Left ventricle myocardium inferior (tissue), 1 donor: ENCODE results near the gene EIPR1. TPM values are rescaled to one million over a fixed set of nuclear protein-coding genes. Genes with fewer than 3 reads are reported as not detected.
"Not testable (repeated sequence)": the region's sequence is repeated elsewhere in the genome, so short reads cannot be mapped to it uniquely, and the experiment has no call there.

ENCODE experiments used
- DNase-seq: peaks from one replicate; pipeline ENCODE4 v3.0.0-alpha.2; 2020
- H3K27ac ChIP-seq: fragments of 200-600 bp; replicated peaks from 2 replicates; pipeline ENCODE4 v1.8.0; 2021
- H3K27me3 ChIP-seq: fragments of 200-600 bp; 2 replicates; pipeline ENCODE4 v1.8.0; 2021; ENCODE audit warnings: low read depth
- H3K36me3 ChIP-seq: fragments of 200-600 bp; 2 replicates; pipeline ENCODE4 v1.8.0; 2021
- H3K4me1 ChIP-seq: fragments of 200-600 bp; 2 replicates; pipeline ENCODE4 v1.8.0; 2021
- H3K4me3 ChIP-seq: fragments of 200-600 bp; 2 replicates; pipeline ENCODE4 v1.8.0; 2021; ENCODE audit warnings: mild to moderate bottlenecking, moderate library complexity
- H3K9me3 ChIP-seq: fragments of 200-600 bp; replicated peaks from 2 replicates; pipeline ENCODE4 v1.8.0; 2021
- intact Hi-C: fragments of 100-400 bp; cut with micrococcal nuclease; formaldehyde crosslinking; loops from one replicate; pipeline ENCODE4 v1.11.0; 2022
- total RNA-seq: library from RNA; stranded (reverse); fragmentation: NEBNext Ultra II Directional; extraction: Animal tissue kit (Norgen Biotek cat#: 25700); gene quantifications from one replicate; pipeline ENCODE4 v1.2.1, GENCODE V29; 2021
- TF ChIP-seq, protein P1 (sequence below): fragments of 200-600 bp; IDR thresholded peaks from 2 replicates; pipeline ENCODE4 v1.8.0; 2021; ENCODE audit warnings: antibody characterized with exemption, mild to moderate bottlenecking, borderline replicate concordance
- donor health status: DM: no; HTN: yes; CAD: no; lungs with severe emphysema.

Gene EIPR1
- total RNA-seq, 1 donor from 2014 or later: 12.2 TPM

DNA sequence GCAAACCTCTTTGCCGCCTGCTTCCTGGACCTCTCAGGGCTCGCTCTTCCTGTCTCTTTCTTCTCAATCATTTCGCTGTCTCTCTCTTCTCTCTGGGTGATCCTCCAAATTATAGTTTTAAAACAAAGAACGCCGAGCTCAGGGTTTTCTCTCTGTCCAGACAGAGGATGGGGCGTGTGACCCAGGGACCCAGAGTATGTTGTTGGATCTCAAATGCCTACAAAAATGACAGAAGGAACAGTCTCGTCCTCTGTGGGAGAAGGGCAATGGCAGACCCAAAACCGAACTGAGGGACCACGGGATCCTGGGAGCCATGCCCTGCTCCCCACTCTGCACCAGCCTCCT lies 88.5 kb downstream of the EIPR1 start:
- DNase-seq: no peak
- H3K36me3 ChIP-seq: no peaks in the 10 kb centered on the region
- TF ChIP-seq, protein P1, sequence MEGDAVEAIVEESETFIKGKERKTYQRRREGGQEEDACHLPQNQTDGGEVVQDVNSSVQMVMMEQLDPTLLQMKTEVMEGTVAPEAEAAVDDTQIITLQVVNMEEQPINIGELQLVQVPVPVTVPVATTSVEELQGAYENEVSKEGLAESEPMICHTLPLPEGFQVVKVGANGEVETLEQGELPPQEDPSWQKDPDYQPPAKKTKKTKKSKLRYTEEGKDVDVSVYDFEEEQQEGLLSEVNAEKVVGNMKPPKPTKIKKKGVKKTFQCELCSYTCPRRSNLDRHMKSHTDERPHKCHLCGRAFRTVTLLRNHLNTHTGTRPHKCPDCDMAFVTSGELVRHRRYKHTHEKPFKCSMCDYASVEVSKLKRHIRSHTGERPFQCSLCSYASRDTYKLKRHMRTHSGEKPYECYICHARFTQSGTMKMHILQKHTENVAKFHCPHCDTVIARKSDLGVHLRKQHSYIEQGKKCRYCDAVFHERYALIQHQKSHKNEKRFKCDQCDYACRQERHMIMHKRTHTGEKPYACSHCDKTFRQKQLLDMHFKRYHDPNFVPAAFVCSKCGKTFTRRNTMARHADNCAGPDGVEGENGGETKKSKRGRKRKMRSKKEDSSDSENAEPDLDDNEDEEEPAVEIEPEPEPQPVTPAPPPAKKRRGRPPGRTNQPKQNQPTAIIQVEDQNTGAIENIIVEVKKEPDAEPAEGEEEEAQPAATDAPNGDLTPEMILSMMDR: no peak
- intact Hi-C loops: no loop called here
- H3K9me3 ChIP-seq: no peaks in the 10 kb centered on the region
- no peaks in the 10 kb centered on the region for H3K27me3 ChIP-seq
- no peak overlapping the region for H3K4me3 ChIP-seq
- no peak overlapping the region for H3K27ac ChIP-seq
- H3K4me1 ChIP-seq: no peaks in the 10 kb centered on the region

DNA sequence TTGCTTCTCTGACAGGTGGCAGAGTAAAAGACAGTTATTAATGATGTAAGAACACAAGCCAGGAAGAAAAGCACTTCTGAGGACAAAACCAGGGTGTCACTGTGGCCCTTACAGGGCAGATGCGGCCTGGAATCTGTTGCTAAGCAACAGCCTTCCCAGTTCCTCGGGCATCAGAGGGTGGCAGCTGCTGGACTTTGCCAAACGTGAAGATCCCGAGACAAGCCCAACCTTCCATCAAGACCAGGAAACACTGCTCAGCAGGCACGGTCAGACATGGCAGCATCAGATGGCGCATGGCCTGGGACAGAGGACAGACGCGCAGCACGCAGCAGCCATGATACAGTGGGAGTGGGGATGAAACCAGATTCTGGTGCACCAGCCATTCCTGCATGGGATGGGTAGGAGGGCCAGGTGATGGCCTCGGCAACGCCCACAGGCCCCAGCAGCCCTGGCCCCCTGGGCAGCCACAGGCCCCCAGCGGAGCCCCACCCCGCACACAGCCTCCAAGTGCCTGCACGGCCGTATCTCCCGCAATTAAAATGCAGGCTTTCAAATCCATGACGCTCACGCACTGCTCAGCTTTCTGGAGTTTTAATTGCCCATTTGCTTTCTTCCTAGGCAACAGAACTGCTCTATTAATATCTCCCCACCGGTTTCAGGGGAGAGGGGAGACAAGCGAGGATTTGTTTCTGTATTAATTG lies 89.0 kb downstream of the EIPR1 start:
- no peaks in the 10 kb centered on the region for H3K27me3 ChIP-seq
- no peak overlapping the region for H3K27ac ChIP-seq
- H3K4me1 ChIP-seq: no peaks in the 10 kb centered on the region
- TF ChIP-seq, protein P1: no peak
- H3K4me3 ChIP-seq: no peak overlapping the region
- DNase-seq: no peak
- no peaks in the 10 kb centered on the region for H3K9me3 ChIP-seq
- intact Hi-C loops: no loop called here
- no peaks in the 10 kb centered on the region for H3K36me3 ChIP-seq

DNA sequence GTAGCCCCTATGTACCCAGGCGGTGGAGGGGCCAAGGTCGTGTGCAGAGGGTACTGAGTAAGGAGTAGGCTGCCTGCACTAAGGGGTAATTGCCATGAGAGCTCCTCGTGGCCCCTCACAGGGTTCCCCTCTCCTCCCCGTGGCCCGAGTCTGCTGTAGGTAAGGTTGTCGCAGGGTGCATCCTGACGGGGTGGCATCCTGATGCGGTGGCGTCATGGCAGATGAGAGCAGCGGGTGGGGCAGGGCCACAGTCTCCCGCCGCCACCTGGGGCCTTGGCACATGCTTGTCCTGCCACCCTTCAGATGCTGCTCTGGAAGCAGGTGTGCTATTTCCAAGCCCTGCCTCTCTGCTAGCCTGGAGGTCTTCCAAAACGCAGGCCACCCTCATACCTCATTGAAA lies 89.7 kb downstream of the EIPR1 start:
- TF ChIP-seq, protein P1: no peak
- H3K4me3 ChIP-seq: no peak overlapping the region
- H3K27me3 ChIP-seq: no peaks in the 10 kb centered on the region
- no peak overlapping the region for H3K27ac ChIP-seq
- no peaks in the 10 kb centered on the region for H3K36me3 ChIP-seq
- no peak for DNase-seq
- intact Hi-C loops: no loop called here
- H3K4me1 ChIP-seq: peaks cover 4% of the 10 kb centered on the region
- H3K9me3 ChIP-seq: no peaks in the 10 kb centered on the region

DNA sequence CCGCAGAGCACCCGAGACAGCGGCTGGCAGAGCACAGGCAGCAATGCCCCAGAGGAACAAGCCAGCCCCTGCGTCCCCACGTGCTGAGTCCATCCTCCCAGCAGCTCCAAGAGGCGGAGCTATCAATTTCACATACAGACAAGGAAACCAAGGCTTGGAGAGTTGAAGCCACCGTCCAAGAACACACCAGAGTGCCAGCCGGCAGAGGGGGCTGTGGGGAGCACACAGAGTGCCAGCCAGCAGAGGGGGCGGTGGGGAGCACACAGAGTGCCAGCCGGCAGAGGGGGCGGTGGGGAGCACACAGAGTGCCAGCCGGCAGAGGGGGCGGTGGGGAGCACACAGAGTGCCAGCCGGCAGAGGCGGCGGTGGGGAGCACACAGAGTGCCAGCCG lies 91.0 kb downstream of the EIPR1 start:
- DNase-seq: not testable (repeated sequence)

DNA sequence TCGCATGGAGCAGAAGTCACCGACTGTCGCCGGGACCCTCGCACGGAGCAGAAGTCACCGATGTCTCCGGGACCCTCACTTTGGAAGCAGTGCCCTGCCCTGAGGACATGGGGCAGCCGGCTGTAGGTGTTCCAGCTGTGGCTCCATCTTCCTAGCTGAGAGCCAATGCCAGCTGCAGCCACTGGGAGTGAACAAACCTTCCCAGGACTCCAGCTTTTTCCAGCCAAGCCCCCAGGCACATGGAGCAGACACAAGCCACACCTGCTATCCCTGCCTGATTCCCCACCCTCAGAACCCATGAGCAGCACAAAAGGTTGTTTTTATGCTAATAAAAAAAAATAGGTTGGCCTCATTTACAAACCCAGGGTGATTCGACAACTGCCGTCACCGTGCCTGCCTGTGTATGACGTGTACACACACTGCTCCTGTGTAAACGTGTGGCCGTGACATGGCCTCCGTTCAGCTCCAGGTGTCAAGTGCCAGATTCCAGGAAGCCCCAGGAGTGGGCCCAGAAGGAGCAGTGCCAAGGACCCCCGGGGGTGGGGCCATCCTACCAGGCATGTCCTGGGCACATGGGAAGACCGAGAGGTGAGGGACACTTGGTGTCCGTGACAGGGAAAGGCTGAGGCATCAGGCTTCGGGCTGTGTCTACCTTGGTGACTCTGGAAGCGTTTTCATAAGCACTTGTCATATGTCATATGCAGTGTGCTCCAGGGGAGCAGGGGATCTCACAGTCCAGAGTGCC lies 91.5 kb downstream of the EIPR1 start:
- TF ChIP-seq, protein P1: no peak
- Histone ChIP-seq H3K27me3 (no peaks in the 10 kb centered on the region), H3K4me1 (peaks cover 10% of the 10 kb centered on the region), H3K36me3 (no peaks in the 10 kb centered on the region), H3K27ac (no peak overlapping the region), H3K9me3 (no peaks in the 10 kb centered on the region), H3K4me3 (no peak overlapping the region)
- DNase-seq: no peak
- intact Hi-C loops: no loop called here

More for the DNA sequence above, 91.0 kb downstream of the EIPR1 start:
- peaks cover 10% of the 10 kb centered on the region for H3K4me1 ChIP-seq
- H3K9me3 ChIP-seq, H3K27ac ChIP-seq, H3K36me3 ChIP-seq, H3K4me3 ChIP-seq, intact Hi-C loops, H3K27me3 ChIP-seq: not testable (repeated sequence)
